PC-9 (cell line): ENCODE results near the gene ARHGAP42. TPM values are rescaled to one million over a fixed set of nuclear protein-coding genes. Genes with fewer than 3 reads are reported as not detected.

Experiments
- BruUV-seq: library from RNA; stranded (reverse); fragments of 400-500 nt; replicated peaks from 2 replicates; lab custom pipeline; 2021; lab: Mats Ljungman, UMichigan
- CTCF ChIA-PET: fragments of 300-600 bp; sonication (Branson Sonifier 250); formaldehyde crosslinking; loops from one replicate; lab custom pipeline; 2022; ENCODE audit warnings: antibody characterized with exemption; lab: Charles Lee
- POLR2A ChIA-PET: fragments of 300-600 bp; sonication (Branson Sonifier 250); formaldehyde crosslinking; loops from one replicate; lab custom pipeline; 2022; ENCODE audit warnings: antibody characterized with exemption; ENCODE audit not compliant: unreplicated experiment; lab: Charles Lee
- DNase-seq, 2 experiments: peaks; one replicate each; pipeline versions ENCODE4 v3.0.0 to v3.0.0-alpha.2; 2015 to 2022; ENCODE audit warnings: mixed read lengths in 1 of 2
- H2AFZ ChIP-seq: fragments of 200-600 bp; sonication (generic); 2 replicates; pipeline ENCODE4 v1.8.1; 2017; ENCODE audit warnings: antibody characterized with exemption
- H3F3A ChIP-seq: fragments of 200-600 bp; sonication (generic); 2 replicates; pipeline ENCODE4 v1.8.1; 2017; ENCODE audit warnings: antibody characterized with exemption, mild to moderate bottlenecking, low read depth; ENCODE audit not compliant: insufficient read depth
- H3K27ac ChIP-seq: fragments of 200-600 bp; sonication (generic); 2 replicates; pipeline ENCODE4 v1.6.1; 2016; ENCODE audit warnings: mixed run types
- H3K27me3 ChIP-seq: fragments of 200-600 bp; sonication (generic); 2 replicates; pipeline ENCODE4 v1.6.1; 2016; ENCODE audit warnings: low read depth, mixed run types; ENCODE audit not compliant: insufficient read depth
- H3K36me3 ChIP-seq: fragments of 200-600 bp; sonication (generic); 2 replicates; pipeline ENCODE4 v1.6.1; 2016; ENCODE audit warnings: low read depth, mixed run types
- H3K4me1 ChIP-seq: fragments of 200-600 bp; sonication (generic); replicated peaks from 2 replicates; pipeline ENCODE4 v1.6.1; 2016; ENCODE audit warnings: mixed run types; ENCODE audit not compliant: insufficient read depth
- H3K4me2 ChIP-seq: fragments of 200-600 bp; sonication (generic); 2 replicates; pipeline ENCODE4 v1.6.1; 2017; ENCODE audit warnings: mixed run types
- H3K4me3 ChIP-seq: fragments of 200-600 bp; sonication (generic); 2 replicates; pipeline ENCODE4 v1.6.1; 2016; ENCODE audit warnings: mixed run types
- H3K79me2 ChIP-seq: fragments of 200-600 bp; sonication (generic); 2 replicates; pipeline ENCODE4 v1.6.1; 2017; ENCODE audit warnings: low read depth, mixed run types
- H3K9me2 ChIP-seq: fragments of 200-600 bp; sonication (generic); 2 replicates; pipeline ENCODE4 v1.8.1; 2017; ENCODE audit warnings: mild to moderate bottlenecking; ENCODE audit not compliant: insufficient read depth
- H3K9me3 ChIP-seq: fragments of 200-600 bp; sonication (generic); 2 replicates; pipeline ENCODE4 v1.8.1; 2016; ENCODE audit warnings: low read depth; ENCODE audit not compliant: insufficient read depth
- H4K20me1 ChIP-seq: fragments of 200-600 bp; sonication (generic); 2 replicates; pipeline ENCODE4 v1.8.1; 2017; ENCODE audit not compliant: insufficient read depth
- EZH2 ChIP-seq: fragments of 200-600 bp; sonication (generic); IDR thresholded peaks from 2 replicates; pipeline ENCODE4 v1.8.0; 2017; ENCODE audit warnings: antibody characterized with exemption, low read depth
- intact Hi-C: fragments of 100-400 bp; cut with micrococcal nuclease; formaldehyde crosslinking; loops from one replicate; pipeline ENCODE4 v1.10.0; 2022; ENCODE audit not compliant: unreplicated experiment
- total RNA-seq: library from RNA; stranded (reverse); gene quantifications from 2 replicates; pipeline ENCODE4 v1.2.3, GENCODE V29; 2021
- TF ChIP-seq, protein P1 (sequence below): fragments of 200-600 bp; sonication (generic); conservative IDR thresholded peaks from 2 replicates; pipeline ENCODE4 v1.6.1; 2017; ENCODE audit warnings: mixed run types, antibody characterized with exemption, mild to moderate bottlenecking, moderate library complexity

ARHGAP42 gene
- total RNA-seq, 1 experiment from 2014 or later = 12.8 TPM

DNA sequence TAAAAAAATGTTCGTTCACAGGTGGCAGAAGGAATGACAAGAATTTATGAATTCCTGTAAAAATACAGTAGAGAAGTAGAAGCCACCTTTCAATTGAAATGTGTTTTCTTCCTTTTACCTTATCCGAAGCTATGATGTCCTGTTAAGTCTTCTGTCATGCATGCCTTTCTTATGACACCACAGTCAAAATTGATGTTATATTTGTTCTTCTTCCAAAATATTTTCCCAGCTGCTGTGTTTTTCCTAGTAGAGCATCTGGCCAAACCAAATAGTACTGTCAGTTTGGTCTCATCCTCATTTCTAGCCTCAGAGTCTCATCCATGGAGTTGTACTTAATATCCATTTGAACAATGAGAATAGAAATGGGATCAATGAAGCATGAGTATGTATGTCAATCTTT, 236.5 kb downstream of the ARHGAP42 start:
- ChIA-PET CTCF (no interaction called here), POLR2A (no interaction called here)
- no peak overlapping the region for H3K4me2 ChIP-seq
- H3F3A ChIP-seq = peaks cover 8% of the 10 kb centered on the region; the same call in 1 of the 2 replicates
- no peak overlapping the region for H3K4me3 ChIP-seq
- intact Hi-C loops = no loop called here
- no peaks in the 10 kb centered on the region for H3K27me3 ChIP-seq
- DNase-seq = peak in 1 of 2 experiments; percentile 33
- no peaks in the 10 kb centered on the region for H3K9me3 ChIP-seq
- H3K79me2 ChIP-seq = no peaks in the 10 kb centered on the region
- H3K4me1 ChIP-seq = peaks cover 32% of the 10 kb centered on the region
- H4K20me1 ChIP-seq = no peaks in the 10 kb centered on the region
- TF ChIP-seq EZH2 = no peak
- TF ChIP-seq, protein P1, sequence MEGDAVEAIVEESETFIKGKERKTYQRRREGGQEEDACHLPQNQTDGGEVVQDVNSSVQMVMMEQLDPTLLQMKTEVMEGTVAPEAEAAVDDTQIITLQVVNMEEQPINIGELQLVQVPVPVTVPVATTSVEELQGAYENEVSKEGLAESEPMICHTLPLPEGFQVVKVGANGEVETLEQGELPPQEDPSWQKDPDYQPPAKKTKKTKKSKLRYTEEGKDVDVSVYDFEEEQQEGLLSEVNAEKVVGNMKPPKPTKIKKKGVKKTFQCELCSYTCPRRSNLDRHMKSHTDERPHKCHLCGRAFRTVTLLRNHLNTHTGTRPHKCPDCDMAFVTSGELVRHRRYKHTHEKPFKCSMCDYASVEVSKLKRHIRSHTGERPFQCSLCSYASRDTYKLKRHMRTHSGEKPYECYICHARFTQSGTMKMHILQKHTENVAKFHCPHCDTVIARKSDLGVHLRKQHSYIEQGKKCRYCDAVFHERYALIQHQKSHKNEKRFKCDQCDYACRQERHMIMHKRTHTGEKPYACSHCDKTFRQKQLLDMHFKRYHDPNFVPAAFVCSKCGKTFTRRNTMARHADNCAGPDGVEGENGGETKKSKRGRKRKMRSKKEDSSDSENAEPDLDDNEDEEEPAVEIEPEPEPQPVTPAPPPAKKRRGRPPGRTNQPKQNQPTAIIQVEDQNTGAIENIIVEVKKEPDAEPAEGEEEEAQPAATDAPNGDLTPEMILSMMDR = no peak
- no peaks in the 10 kb centered on the region for H3K36me3 ChIP-seq
- no peaks in the 10 kb centered on the region; the same call in 1 of the 2 replicates for H3K9me2 ChIP-seq
- H2AFZ ChIP-seq = no peak overlapping the region
- H3K27ac ChIP-seq = no peak overlapping the region
- BruUV-seq = no TSS peak

DNA sequence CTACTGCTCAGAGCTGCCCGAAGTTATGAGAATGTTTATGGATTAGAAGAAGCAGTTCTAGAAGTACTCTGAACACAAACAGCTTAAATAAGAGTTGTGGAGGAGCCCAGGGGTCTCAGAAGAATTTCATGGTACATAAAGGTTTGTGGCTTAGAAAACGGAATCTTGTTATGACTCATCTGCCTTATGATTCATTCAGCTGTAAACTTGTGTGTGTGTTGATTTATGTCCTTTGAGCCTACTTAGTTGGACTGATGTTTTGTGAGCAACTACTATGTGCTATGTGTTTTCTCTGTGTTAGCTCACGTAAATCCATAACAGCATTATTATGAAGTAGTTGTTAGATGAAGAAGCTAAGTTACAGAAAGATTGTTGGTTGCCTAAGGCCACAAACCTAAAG, 238.8 kb downstream of the ARHGAP42 start:
- Histone ChIP-seq H2AFZ (no peak overlapping the region), H3K27me3 (no peaks in the 10 kb centered on the region), H3K36me3 (no peaks in the 10 kb centered on the region), H3K27ac (no peak overlapping the region), H3K4me1 (peaks cover 32% of the 10 kb centered on the region), H4K20me1 (no peaks in the 10 kb centered on the region), H3K9me2 (no peaks in the 10 kb centered on the region), H3F3A (peaks cover 13% of the 10 kb centered on the region; the same call in 1 of the 2 replicates), H3K4me3 (no peak overlapping the region), H3K4me2 (no peak overlapping the region), H3K79me2 (no peaks in the 10 kb centered on the region), H3K9me3 (no peaks in the 10 kb centered on the region)
- BruUV-seq = no TSS peak
- DNase-seq = peak in 1 of 2 experiments; percentile 66
- TF ChIP-seq EZH2 = no peak
- TF ChIP-seq, protein P1 = no peak
- ChIA-PET POLR2A (no interaction called here), CTCF (interaction anchor here (0.6 kb wide), 1 partner anchor 247 kb away, joined by 3 read pairs; no protein-coding TSS in a partner anchor)
- intact Hi-C loops = no loop called here

DNA sequence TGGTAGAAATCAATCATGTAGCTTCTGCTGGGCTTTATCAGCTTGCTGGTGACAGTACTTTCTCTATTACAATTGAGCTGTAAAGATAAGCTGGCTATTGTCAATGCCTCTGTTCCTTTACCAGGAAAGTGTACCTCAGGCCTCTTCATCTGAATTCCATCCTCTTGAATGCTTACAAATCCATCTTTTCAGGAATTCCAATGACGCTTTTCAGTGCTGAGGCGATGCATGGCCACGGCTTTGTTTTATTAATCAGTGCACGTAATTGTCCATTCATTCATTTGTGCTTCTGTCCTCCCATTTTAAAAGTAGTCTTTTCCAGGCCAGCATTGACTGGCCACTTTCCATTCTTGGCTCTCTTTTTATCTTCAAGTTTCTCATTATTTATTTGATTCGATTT, 240.5 kb downstream of the ARHGAP42 start:
- no peaks in the 10 kb centered on the region for H3K36me3 ChIP-seq
- H2AFZ ChIP-seq = no peak overlapping the region
- H4K20me1 ChIP-seq = no peaks in the 10 kb centered on the region
- H3K4me1 ChIP-seq = peaks cover 35% of the 10 kb centered on the region
- TF ChIP-seq EZH2 = no peak
- TF ChIP-seq, protein P1 = no peak
- ChIA-PET POLR2A (no interaction called here), CTCF (interaction anchor here (1.0 to 1.6 kb wide), 2 partner anchors 235 to 351 kb away, joined by 4 read pairs; no protein-coding TSS in a partner anchor)
- H3K9me3 ChIP-seq = no peaks in the 10 kb centered on the region
- H3F3A ChIP-seq = peaks cover 13% of the 10 kb centered on the region; the same call in 1 of the 2 replicates
- H3K4me2 ChIP-seq = no peak overlapping the region
- H3K27me3 ChIP-seq = no peaks in the 10 kb centered on the region
- H3K4me3 ChIP-seq = no peak overlapping the region
- H3K9me2 ChIP-seq = no peaks in the 10 kb centered on the region
- H3K27ac ChIP-seq = no peak overlapping the region
- BruUV-seq = no TSS peak
- intact Hi-C loops = no loop called here
- peak in 1 of 2 experiments; percentile 13 for DNase-seq
- H3K79me2 ChIP-seq = no peaks in the 10 kb centered on the region
